ENCODE results near the gene MYO9B. TPM values are rescaled to one million over a fixed set of nuclear protein-coding genes. Genes with fewer than 3 reads are reported as not detected.

MYO9B gene
- total RNA-seq, 5 donors from 2014 or later (not counting 1 experiment from before 2014, with no cell fraction given), result 185 to 220 (median 202) TPM

DNA sequence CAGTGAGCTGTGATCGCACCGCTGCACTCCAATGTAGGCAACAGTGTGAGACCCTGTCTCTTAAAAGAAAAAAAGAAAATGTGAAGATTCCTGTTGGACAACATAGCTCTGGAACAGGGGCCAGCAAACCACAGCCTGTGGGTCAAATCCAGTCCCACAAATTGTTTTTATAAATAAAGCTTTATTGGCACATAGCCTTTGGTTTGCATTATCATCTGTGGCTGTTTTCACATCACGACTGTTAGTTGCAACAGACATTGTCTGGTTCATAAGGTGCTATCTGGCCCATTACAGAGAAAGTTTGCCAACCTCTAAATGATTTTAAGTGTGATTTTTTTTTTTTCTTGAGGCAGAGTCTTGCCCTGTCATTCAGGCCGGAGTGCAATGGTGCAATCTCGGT, 90.1 kb downstream of the MYO9B start:
- Mint-ChIP-seq H3K27me3 (no peaks in the 10 kb centered on the region), H3K27ac (no peak overlapping the region), H3K9me3 (peaks cover 0 to 4% (median 0%) of the 10 kb centered on the region in 3 donors), H3K4me1 (peaks cover 0 to 5% (median 0%) of the 10 kb centered on the region in 3 donors), H3K4me3 (no peak overlapping the region), H3K36me3 (peaks cover 61% of the 10 kb centered on the region)
- DNase-seq, result no peak
- CTCF ChIA-PET, result no interaction called here
- peaks cover 0 to 14% of the 10 kb centered on the region in 2 experiments for H3K4me1 ChIP-seq (ENCODE audit: control insufficient read depth in 1 of 2, extremely low read depth in 1 of 2, insufficient read depth in 2 of 2, low read length in 2 of 2)
- POLR2A ChIA-PET, result no interaction called here
- no peaks in the 10 kb centered on the region for H3K9me3 ChIP-seq
- peaks cover 35 to 79% of the 10 kb centered on the region in 2 donors for H3K36me3 ChIP-seq (ENCODE audit: control insufficient read depth in 2 of 2, extremely low read depth in 1 of 2, insufficient read depth in 1 of 2, low read length in 1 of 2)
- 89% methylated on average over 3 of the region's 5 CpGs for WGBS (ENCODE audit: insufficient coverage)
- H3K27ac ChIP-seq (ENCODE audit: low read length), result no peak overlapping the region
- ATAC-seq (replicated peaks in 1 of 4), result no peak
- no peaks in the 10 kb centered on the region for H3K27me3 ChIP-seq (replicated peaks in 1 of 2; ENCODE audit: control insufficient read depth in 2 of 2, extremely low read depth in 1 of 2, insufficient read depth in 2 of 2, low read length in 1 of 2)
- H3K4me3 ChIP-seq (ENCODE audit: control insufficient read depth in 1 of 2, extremely low read depth in 1 of 2, low read length in 1 of 2), result no peak overlapping the region

DNA sequence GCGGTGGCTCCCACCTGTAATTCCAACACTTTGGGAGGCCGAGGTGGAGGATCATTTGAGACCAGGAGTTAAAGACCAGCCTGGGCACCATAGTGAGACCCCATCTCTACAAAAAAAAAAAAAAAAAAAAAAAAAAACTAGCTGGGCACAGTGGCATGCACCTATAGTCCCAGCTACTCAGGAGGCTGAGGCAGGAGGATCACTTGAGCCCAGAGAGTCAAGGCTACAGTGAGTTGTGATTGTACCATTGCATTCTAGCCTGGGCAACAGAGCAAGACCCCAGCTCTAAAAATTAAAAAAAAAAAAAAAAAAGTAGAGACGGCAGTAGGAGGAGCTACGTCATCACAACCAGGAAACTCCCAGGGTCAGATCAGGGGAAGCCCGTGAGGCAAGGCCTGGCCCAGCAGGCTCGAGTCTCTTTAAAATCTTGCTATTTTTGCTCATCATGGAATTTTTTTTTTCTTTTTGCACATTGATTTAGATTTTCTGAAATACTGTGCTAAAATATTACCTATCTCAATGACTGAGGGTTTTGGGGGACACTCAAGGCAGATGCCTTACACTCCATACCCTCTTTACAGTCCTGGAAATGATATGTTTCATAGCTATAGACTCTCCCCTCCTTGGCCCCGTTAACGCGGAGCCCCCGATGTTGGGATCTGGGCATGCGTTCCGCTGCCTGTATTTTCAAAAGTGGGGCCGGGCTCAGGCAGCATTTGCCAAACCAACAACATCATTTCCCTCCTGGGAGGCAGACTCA, 95.1 kb downstream of the MYO9B start:
- ATAC-seq (replicated peaks in 1 of 4) (peak in 1 of 4 experiments; percentile 67), DNase-seq (peak in 1 of 35 experiments; percentile 49)
- Mint-ChIP-seq H3K36me3 (peaks cover 44% of the 10 kb centered on the region), H3K27ac (peak overlapping the region in 1 of 2 donors; percentile 39), H3K27me3 (no peaks in the 10 kb centered on the region), H3K4me1 (peaks cover 0 to 2% (median 0%) of the 10 kb centered on the region in 3 donors), H3K4me3 (no peak overlapping the region), H3K9me3 (no peaks in the 10 kb centered on the region)
- Histone ChIP-seq H3K27me3 (replicated peaks in 1 of 2; ENCODE audit: control insufficient read depth in 2 of 2, extremely low read depth in 1 of 2, insufficient read depth in 2 of 2, low read length in 1 of 2) (no peaks in the 10 kb centered on the region), H3K36me3 (ENCODE audit: control insufficient read depth in 2 of 2, extremely low read depth in 1 of 2, insufficient read depth in 1 of 2, low read length in 1 of 2) (peaks cover 46 to 79% of the 10 kb centered on the region in 2 donors), H3K9me3 (no peaks in the 10 kb centered on the region), H3K4me3 (ENCODE audit: control insufficient read depth in 1 of 2, extremely low read depth in 1 of 2, low read length in 1 of 2) (no peak overlapping the region), H3K27ac (ENCODE audit: low read length) (no peak overlapping the region), H3K4me1 (ENCODE audit: control insufficient read depth in 1 of 2, extremely low read depth in 1 of 2, insufficient read depth in 2 of 2, low read length in 2 of 2) (no peaks in the 10 kb centered on the region)
- CTCF ChIA-PET, result interaction anchor here (0.6 to 0.7 kb wide), 5 partner anchors 42 to 578 kb away, joined by 3 to 5 read pairs (median 4); no protein-coding TSS in a partner anchor
- WGBS (ENCODE audit: insufficient coverage), result 95% methylated on average over 4 of the region's 13 CpGs
- POLR2A ChIA-PET, result interaction anchor here in 1 of 2 donors (0.5 kb wide), 1 partner anchor 1594 kb away, joined by 5 read pairs; no protein-coding TSS in a partner anchor

DNA sequence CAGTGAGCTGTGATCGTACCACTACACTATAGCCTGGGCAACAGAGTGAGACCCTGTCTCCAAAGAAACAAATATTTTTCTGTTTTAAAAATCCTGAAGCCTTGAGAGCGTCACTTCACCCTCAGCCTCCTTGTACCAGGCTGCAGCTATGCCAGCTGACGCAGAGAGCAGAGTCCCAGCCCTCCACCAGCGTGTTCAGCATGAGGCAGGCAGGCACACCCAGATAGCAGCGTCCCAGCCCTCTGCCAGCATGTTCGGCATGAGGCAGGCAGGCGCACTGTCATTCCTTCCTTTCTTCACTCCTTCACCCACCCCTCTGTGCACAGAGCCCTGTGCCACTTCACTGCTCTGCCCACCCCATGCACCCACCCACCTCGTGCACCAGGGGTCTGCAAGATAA, 96.3 kb downstream of the MYO9B start:
- Histone ChIP-seq H3K36me3 (ENCODE audit: control insufficient read depth in 2 of 2, extremely low read depth in 1 of 2, insufficient read depth in 1 of 2, low read length in 1 of 2) (peaks cover 48 to 83% of the 10 kb centered on the region in 2 donors), H3K4me1 (ENCODE audit: control insufficient read depth in 1 of 2, extremely low read depth in 1 of 2, insufficient read depth in 2 of 2, low read length in 2 of 2) (no peaks in the 10 kb centered on the region), H3K27ac (ENCODE audit: low read length) (no peak overlapping the region), H3K9me3 (no peaks in the 10 kb centered on the region), H3K4me3 (ENCODE audit: control insufficient read depth in 1 of 2, extremely low read depth in 1 of 2, low read length in 1 of 2) (no peak overlapping the region), H3K27me3 (replicated peaks in 1 of 2; ENCODE audit: control insufficient read depth in 2 of 2, extremely low read depth in 1 of 2, insufficient read depth in 2 of 2, low read length in 1 of 2) (no peaks in the 10 kb centered on the region)
- Mint-ChIP-seq H3K27me3 (no peaks in the 10 kb centered on the region), H3K4me3 (no peak overlapping the region), H3K27ac (no peak overlapping the region), H3K36me3 (peaks cover 41% of the 10 kb centered on the region), H3K9me3 (no peaks in the 10 kb centered on the region), H3K4me1 (peaks cover 0 to 2% (median 0%) of the 10 kb centered on the region in 3 donors)
- no peak for DNase-seq
- ChIA-PET CTCF (no interaction called here), POLR2A (no interaction called here)
- 97% methylated on average over 7 of the region's 8 CpGs for WGBS (ENCODE audit: insufficient coverage)
- ATAC-seq (replicated peaks in 1 of 4), result no peak

DNA sequence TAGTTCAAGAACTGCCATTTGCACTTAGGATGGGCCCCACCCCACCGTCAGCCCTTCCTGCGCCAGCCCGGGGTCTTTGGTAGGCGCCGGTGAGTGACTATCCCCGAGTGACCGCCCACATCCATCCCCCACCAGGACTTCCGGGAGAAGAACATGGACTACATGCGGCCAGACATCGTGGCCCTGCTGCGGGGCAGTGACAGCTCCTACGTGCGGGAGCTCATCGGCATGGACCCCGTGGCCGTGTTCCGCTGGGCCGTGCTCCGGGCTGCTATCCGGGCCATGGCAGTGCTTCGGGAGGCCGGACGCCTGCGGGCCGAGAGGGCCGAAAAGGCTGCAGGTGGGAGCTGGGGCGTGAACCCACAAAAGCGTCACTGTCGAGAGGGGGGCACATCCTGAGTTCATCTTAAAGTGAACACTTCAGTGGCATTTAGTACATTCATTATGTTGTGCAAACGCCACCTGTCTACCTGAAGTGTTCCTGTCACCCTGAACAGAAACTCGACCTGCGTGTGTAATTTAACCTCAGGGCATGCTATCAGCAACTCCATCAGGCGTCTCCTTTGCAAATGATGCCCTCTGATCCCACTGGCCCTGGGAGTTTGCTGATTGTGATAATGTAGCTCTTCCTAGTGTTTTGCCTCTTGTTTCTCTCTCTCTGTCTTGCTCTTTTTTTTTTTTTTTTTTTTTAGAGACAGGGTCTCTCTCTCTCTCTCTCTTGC, 97.2 kb downstream of the MYO9B start:
- POLR2A ChIA-PET, result interaction anchor here in 1 of 2 donors (0.7 kb wide), 1 partner anchor 135 kb away, joined by 10 read pairs; no protein-coding TSS in a partner anchor
- no peaks in the 10 kb centered on the region for H3K27me3 Mint-ChIP-seq

DNA sequence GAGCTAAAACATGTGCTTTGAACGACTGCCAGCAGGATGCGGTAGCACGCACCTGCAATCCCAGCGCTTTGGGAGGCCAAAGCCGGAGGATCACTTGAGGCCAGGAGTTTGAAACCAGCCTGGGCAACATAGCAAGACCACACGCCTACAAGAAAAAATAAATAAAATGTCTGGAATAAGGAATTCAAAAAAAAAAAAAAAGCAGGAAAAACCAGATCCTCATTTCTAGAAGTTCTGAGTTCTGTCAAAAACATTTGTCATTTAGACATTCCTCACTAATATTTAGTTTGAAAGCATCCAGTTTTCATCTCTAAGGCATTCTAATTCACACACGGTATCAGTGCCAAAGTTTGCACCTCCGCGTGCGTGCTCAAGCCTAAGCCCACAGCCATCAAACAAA, 102.7 kb downstream of the MYO9B start:
- no peaks in the 10 kb centered on the region for H3K27me3 ChIP-seq (replicated peaks in 1 of 2; ENCODE audit: control insufficient read depth in 2 of 2, extremely low read depth in 1 of 2, insufficient read depth in 2 of 2, low read length in 1 of 2)
- 98% methylated on average over 5 of the region's 10 CpGs for WGBS (ENCODE audit: insufficient coverage)
- Mint-ChIP-seq H3K27ac (no peak overlapping the region), H3K9me3 (no peaks in the 10 kb centered on the region), H3K4me1 (peaks cover 4 to 6% (median 5%) of the 10 kb centered on the region in 3 donors), H3K36me3 (peaks cover 23% of the 10 kb centered on the region), H3K27me3 (no peaks in the 10 kb centered on the region), H3K4me3 (no peak overlapping the region)
- no peaks in the 10 kb centered on the region for H3K9me3 ChIP-seq
- ChIA-PET CTCF (interaction anchor here in 1 of 2 donors (0.7 kb wide), 1 partner anchor 409 kb away, joined by 4 read pairs; no protein-coding TSS in a partner anchor), POLR2A (no interaction called here)
- DNase-seq (no peak), ATAC-seq (replicated peaks in 1 of 4) (no peak)
- no peak overlapping the region for H3K4me3 ChIP-seq (ENCODE audit: control insufficient read depth in 1 of 2, extremely low read depth in 1 of 2, low read length in 1 of 2)
- H3K27ac ChIP-seq (ENCODE audit: low read length), result no peak overlapping the region
- H3K36me3 ChIP-seq (ENCODE audit: control insufficient read depth in 2 of 2, extremely low read depth in 1 of 2, insufficient read depth in 1 of 2, low read length in 1 of 2), result peaks cover 33 to 49% of the 10 kb centered on the region in 2 donors
- peaks cover 2 to 13% of the 10 kb centered on the region in 2 experiments for H3K4me1 ChIP-seq (ENCODE audit: control insufficient read depth in 1 of 2, extremely low read depth in 1 of 2, insufficient read depth in 2 of 2, low read length in 2 of 2)

More for the DNA sequence above, 97.2 kb downstream of the MYO9B start:
- Histone ChIP-seq H3K27me3 (replicated peaks in 1 of 2; ENCODE audit: control insufficient read depth in 2 of 2, extremely low read depth in 1 of 2, insufficient read depth in 2 of 2, low read length in 1 of 2) (no peaks in the 10 kb centered on the region), H3K36me3 (ENCODE audit: control insufficient read depth in 2 of 2, extremely low read depth in 1 of 2, insufficient read depth in 1 of 2, low read length in 1 of 2) (peaks cover 42 to 79% of the 10 kb centered on the region in 2 donors), H3K9me3 (no peaks in the 10 kb centered on the region), H3K4me3 (ENCODE audit: control insufficient read depth in 1 of 2, extremely low read depth in 1 of 2, low read length in 1 of 2) (no peak overlapping the region), H3K27ac (ENCODE audit: low read length) (no peak overlapping the region), H3K4me1 (ENCODE audit: control insufficient read depth in 1 of 2, extremely low read depth in 1 of 2, insufficient read depth in 2 of 2, low read length in 2 of 2) (no peaks in the 10 kb centered on the region)
- Mint-ChIP-seq H3K4me3 (no peak overlapping the region), H3K4me1 (peaks cover 0 to 2% (median 0%) of the 10 kb centered on the region in 3 donors), H3K27ac (no peak overlapping the region), H3K9me3 (no peaks in the 10 kb centered on the region), H3K36me3 (peaks cover 45% of the 10 kb centered on the region)
- CTCF ChIA-PET, result interaction anchor here in 1 of 2 donors (0.6 kb wide), 1 partner anchor 30 kb away, joined by 8 read pairs; no protein-coding TSS in a partner anchor
- DNase-seq (no peak), ATAC-seq (replicated peaks in 1 of 4) (no peak)
- 94% methylated on average over 30 of the region's 33 CpGs for WGBS (ENCODE audit: insufficient coverage)

DNA sequence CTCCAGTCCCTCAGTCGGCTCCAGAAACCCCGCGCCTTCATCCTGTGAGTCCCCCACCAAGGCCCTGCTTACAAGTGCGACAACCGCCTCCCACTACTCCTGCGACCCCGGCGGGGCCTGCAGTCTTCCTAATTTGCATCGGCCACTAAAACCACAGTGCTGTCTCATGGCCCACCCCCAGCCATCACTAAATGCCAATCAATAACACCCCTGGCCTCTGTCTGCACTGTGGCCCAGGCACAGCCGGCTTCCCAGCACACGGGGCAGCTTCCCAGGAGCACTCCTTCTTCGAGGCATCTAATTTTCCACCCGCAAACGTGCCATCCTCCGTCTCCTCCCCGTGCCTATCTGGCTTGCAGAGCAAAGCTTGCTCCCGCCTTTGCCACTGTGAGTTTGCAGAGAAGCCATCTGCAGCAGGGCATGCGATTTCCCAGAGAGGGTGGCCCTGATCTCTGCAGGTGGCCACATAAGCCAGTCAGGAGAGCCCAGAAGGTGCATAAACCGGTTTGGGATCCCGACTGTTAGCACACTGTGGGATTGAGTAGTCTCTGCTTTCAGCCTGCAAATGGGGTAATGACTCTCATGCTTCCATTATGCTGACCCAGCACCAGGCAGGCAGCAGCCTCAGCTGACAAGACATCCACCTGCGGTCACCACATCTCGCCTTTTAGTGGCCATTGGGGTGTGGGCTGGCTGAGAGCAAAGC, 105.6 kb downstream of the MYO9B start:
- H3K4me3 Mint-ChIP-seq, result no peak overlapping the region
- CTCF ChIA-PET, result interaction anchor here in 1 of 2 donors (0.6 to 0.8 kb wide), 2 partner anchors 33 to 113 kb away, joined by 4 read pairs; no protein-coding TSS in a partner anchor
- Histone ChIP-seq H3K4me3 (ENCODE audit: control insufficient read depth in 1 of 2, extremely low read depth in 1 of 2, low read length in 1 of 2) (no peak overlapping the region), H3K27me3 (replicated peaks in 1 of 2; ENCODE audit: control insufficient read depth in 2 of 2, extremely low read depth in 1 of 2, insufficient read depth in 2 of 2, low read length in 1 of 2) (no peaks in the 10 kb centered on the region), H3K27ac (ENCODE audit: low read length) (no peak overlapping the region), H3K9me3 (no peaks in the 10 kb centered on the region), H3K36me3 (ENCODE audit: control insufficient read depth in 2 of 2, extremely low read depth in 1 of 2, insufficient read depth in 1 of 2, low read length in 1 of 2) (peaks cover 26 to 34% of the 10 kb centered on the region in 2 donors), H3K4me1 (ENCODE audit: control insufficient read depth in 1 of 2, extremely low read depth in 1 of 2, insufficient read depth in 2 of 2, low read length in 2 of 2) (peaks cover 13 to 40% of the 10 kb centered on the region in 2 experiments)
- no peaks in the 10 kb centered on the region for H3K9me3 Mint-ChIP-seq
- 94% methylated on average over 20 of the region's 22 CpGs for WGBS (ENCODE audit: insufficient coverage)
- DNase-seq (no peak), ATAC-seq (replicated peaks in 1 of 4) (no peak)
- peak overlapping the region in 1 of 2 donors; percentile 44 for H3K27ac Mint-ChIP-seq
- POLR2A ChIA-PET, result no interaction called here
- peaks cover 20% of the 10 kb centered on the region for H3K36me3 Mint-ChIP-seq
- peaks cover 22 to 27% (median 23%) of the 10 kb centered on the region in 3 donors for H3K4me1 Mint-ChIP-seq
- H3K27me3 Mint-ChIP-seq, result no peaks in the 10 kb centered on the region

All from T-cell (primary cell).